ENCODE measurements around the gene AFF3. TPM values are rescaled to one million over a fixed set of nuclear protein-coding genes. Genes with fewer than 3 reads are reported as not detected.

AFF3 gene
- total RNA-seq, 1 donor from 2014 or later, result 7.3 TPM

DNA sequence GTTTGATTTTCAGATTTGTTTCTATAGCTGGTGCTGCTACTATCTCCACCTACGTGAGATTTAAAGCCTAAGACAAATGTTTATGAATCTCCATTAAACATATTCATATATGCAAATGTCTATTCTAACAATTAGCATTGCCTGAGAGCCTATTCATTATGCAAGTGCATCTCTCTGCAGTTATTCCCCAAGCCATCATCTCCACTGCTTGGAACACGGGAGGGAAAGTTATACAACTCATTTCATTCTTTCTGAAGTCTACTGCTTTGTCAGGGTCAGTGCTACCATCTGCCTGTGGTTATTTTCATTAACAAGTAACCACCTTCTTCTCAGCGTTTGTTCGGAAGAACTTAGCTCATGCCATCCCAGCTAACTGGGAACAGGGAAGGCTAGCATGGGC lies 463.8 kb downstream of the AFF3 start:
- no peak for DNase-seq (ENCODE audit: low spot score, unreplicated experiment)
- no peak overlapping the region for H3K27ac Mint-ChIP-seq
- TF ChIP-seq, protein P1, sequence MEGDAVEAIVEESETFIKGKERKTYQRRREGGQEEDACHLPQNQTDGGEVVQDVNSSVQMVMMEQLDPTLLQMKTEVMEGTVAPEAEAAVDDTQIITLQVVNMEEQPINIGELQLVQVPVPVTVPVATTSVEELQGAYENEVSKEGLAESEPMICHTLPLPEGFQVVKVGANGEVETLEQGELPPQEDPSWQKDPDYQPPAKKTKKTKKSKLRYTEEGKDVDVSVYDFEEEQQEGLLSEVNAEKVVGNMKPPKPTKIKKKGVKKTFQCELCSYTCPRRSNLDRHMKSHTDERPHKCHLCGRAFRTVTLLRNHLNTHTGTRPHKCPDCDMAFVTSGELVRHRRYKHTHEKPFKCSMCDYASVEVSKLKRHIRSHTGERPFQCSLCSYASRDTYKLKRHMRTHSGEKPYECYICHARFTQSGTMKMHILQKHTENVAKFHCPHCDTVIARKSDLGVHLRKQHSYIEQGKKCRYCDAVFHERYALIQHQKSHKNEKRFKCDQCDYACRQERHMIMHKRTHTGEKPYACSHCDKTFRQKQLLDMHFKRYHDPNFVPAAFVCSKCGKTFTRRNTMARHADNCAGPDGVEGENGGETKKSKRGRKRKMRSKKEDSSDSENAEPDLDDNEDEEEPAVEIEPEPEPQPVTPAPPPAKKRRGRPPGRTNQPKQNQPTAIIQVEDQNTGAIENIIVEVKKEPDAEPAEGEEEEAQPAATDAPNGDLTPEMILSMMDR (IDR thresholded peaks at IDR 0.05; ENCODE audit: unreplicated experiment), result no peak
- no peaks in the 10 kb centered on the region for H3K36me3 Mint-ChIP-seq (ENCODE audit: insufficient read depth)
- H3K9me3 Mint-ChIP-seq (ENCODE audit: low read depth), result no peaks in the 10 kb centered on the region
- H3K4me1 Mint-ChIP-seq (ENCODE audit: low read depth), result no peaks in the 10 kb centered on the region
- H3K27me3 Mint-ChIP-seq, result no peaks in the 10 kb centered on the region
- H3K4me3 Mint-ChIP-seq (ENCODE audit: low read depth), result no peak overlapping the region

- H3K9me3 Mint-ChIP-seq (ENCODE audit: low read depth), result no peaks in the 10 kb centered on the region
- no peaks in the 10 kb centered on the region for H3K27me3 Mint-ChIP-seq
- DNase-seq (ENCODE audit: low spot score, unreplicated experiment), result no peak
- H3K27ac Mint-ChIP-seq, result no peak overlapping the region
- H3K36me3 Mint-ChIP-seq (ENCODE audit: insufficient read depth), result no peaks in the 10 kb centered on the region
- no peak overlapping the region for H3K4me3 Mint-ChIP-seq (ENCODE audit: low read depth)
- H3K4me1 Mint-ChIP-seq (ENCODE audit: low read depth), result no peaks in the 10 kb centered on the region
- TF ChIP-seq, protein P1 (IDR thresholded peaks at IDR 0.05; ENCODE audit: unreplicated experiment), result no peak
Measured at GRCh38 chr2:99677814-99678213, 464.6 kb downstream of the AFF3 start.

GRCh38 chr2:99675130-99675661 lies 467.2 kb downstream of the AFF3 start:
- TF ChIP-seq, protein P1 (IDR thresholded peaks at IDR 0.05; ENCODE audit: unreplicated experiment), result no peak
- H3K4me1 Mint-ChIP-seq (ENCODE audit: low read depth), result peaks cover 8% of the 10 kb centered on the region
- H3K4me3 Mint-ChIP-seq (ENCODE audit: low read depth), result no peak overlapping the region
- H3K9me3 Mint-ChIP-seq (ENCODE audit: low read depth), result no peaks in the 10 kb centered on the region
- no peaks in the 10 kb centered on the region for H3K36me3 Mint-ChIP-seq (ENCODE audit: insufficient read depth)
- no peaks in the 10 kb centered on the region for H3K27me3 Mint-ChIP-seq
- H3K27ac Mint-ChIP-seq, result no peak overlapping the region
- no peak for DNase-seq (ENCODE audit: low spot score, unreplicated experiment)

- peaks cover 8% of the 10 kb centered on the region for H3K4me1 Mint-ChIP-seq (ENCODE audit: low read depth)
- no peak for DNase-seq (ENCODE audit: low spot score, unreplicated experiment)
- H3K9me3 Mint-ChIP-seq (ENCODE audit: low read depth), result peaks cover 3% of the 10 kb centered on the region
Measured at GRCh38 chr2:99674090-99674489, 468.3 kb downstream of the AFF3 start.

GRCh38 chr2:99672766-99673350 lies 469.5 kb downstream of the AFF3 start:
- no peak for DNase-seq (ENCODE audit: low spot score, unreplicated experiment)
- Mint-ChIP-seq H3K4me1 (ENCODE audit: low read depth) (peaks cover 8% of the 10 kb centered on the region), H3K27ac (no peak overlapping the region), H3K9me3 (ENCODE audit: low read depth) (peaks cover 4% of the 10 kb centered on the region), H3K36me3 (ENCODE audit: insufficient read depth) (peaks cover 1% of the 10 kb centered on the region), H3K27me3 (no peaks in the 10 kb centered on the region), H3K4me3 (ENCODE audit: low read depth) (no peak overlapping the region)
- TF ChIP-seq, protein P1 (IDR thresholded peaks at IDR 0.05; ENCODE audit: unreplicated experiment), result no peak

More at GRCh38 chr2:99674090-99674489, 468.3 kb downstream of the AFF3 start:
- Mint-ChIP-seq H3K36me3 (ENCODE audit: insufficient read depth) (peaks cover 1% of the 10 kb centered on the region), H3K27ac (no peak overlapping the region), H3K27me3 (no peaks in the 10 kb centered on the region), H3K4me3 (ENCODE audit: low read depth) (no peak overlapping the region)
- TF ChIP-seq, protein P1 (IDR thresholded peaks at IDR 0.05; ENCODE audit: unreplicated experiment), result no peak

Measured in progenitor cell of endocrine pancreas (in vitro differentiated cells).